PFSK-1 (cell line): ENCODE data around the gene PALD1.

Experiments
- FOXP2 ChIP-seq: optimal IDR thresholded peaks from 2 replicates; pipeline ENCODE3; 2011; ENCODE audit warnings: borderline replicate concordance, control low read depth, inconsistent platforms; ENCODE audit not compliant: insufficient read depth; ENCODE audit errors: extremely low read length, extremely low read depth
- POLR2AphosphoS5 ChIP-seq: IDR thresholded peaks from 2 replicates; pipeline ENCODE4 v1.6.1; 2012; ENCODE audit warnings: low read depth, mild to moderate bottlenecking, control low read depth, low read length, moderate library complexity
- REST ChIP-seq, 2 experiments: IDR thresholded peaks; 2 replicates each; pipeline versions ENCODE4 v1.6.1 to v1.8.0; 2011 to 2012; ENCODE audit warnings: low read depth in 2 of 2, low read length in 2 of 2, control low read depth in 1 of 2, inconsistent platforms in 1 of 2, mild to moderate bottlenecking in 1 of 2, moderate library complexity in 1 of 2; ENCODE audit not compliant: insufficient read depth in 1 of 2
- SIN3A ChIP-seq: IDR thresholded peaks from 2 replicates; pipeline ENCODE4 v1.6.1; 2012; ENCODE audit warnings: mild to moderate bottlenecking, low read length, moderate library complexity, borderline replicate concordance; ENCODE audit not compliant: insufficient read depth
- TAF1 ChIP-seq: IDR thresholded peaks from 2 replicates; pipeline ENCODE4 v1.6.1; 2012; ENCODE audit warnings: low read length, control low read depth, borderline replicate concordance; ENCODE audit not compliant: insufficient read depth

GRCh38 chr10:70432101-70432500 lies 46.5 kb upstream of the PALD1 start:
- TF ChIP-seq SIN3A: no peak
- TF ChIP-seq POLR2AphosphoS5: no peak
- no peak for TF ChIP-seq TAF1
- TF ChIP-seq REST (IDR thresholded peaks at IDR 0.05; ENCODE audit: insufficient read depth in 1 of 2, low read depth in 2 of 2, low read length in 2 of 2): no peak
- TF ChIP-seq FOXP2: no peak
